Thymus (tissue), 11 donors: ENCODE measurements around the gene SYNJ1. TPM values are rescaled to one million over a fixed set of nuclear protein-coding genes. Genes with fewer than 3 reads are reported as not detected.
"Not testable (repeated sequence)": the region's sequence is repeated elsewhere in the genome, so short reads cannot be mapped to it uniquely, and the experiment has no call there.

ENCODE experiments used
- DNase-seq, 9 donors: peaks; one replicate each; pipeline ENCODE4 v3.0.0-alpha.2; 2013; ENCODE audit warnings: low spot score in 9 of 9, low read depth in 6 of 9, missing footprints in 1 of 9
- H3K27ac ChIP-seq, 2 donors: one replicate each; pipeline ENCODE4 v1.5.1; 2013; ENCODE audit warnings: control low read depth in 1 of 2, low read depth in 1 of 2, low read length in 1 of 2, mild to moderate bottlenecking in 1 of 2, moderate library complexity in 1 of 2
- H3K27me3 ChIP-seq, 2 donors: one replicate each; pipeline ENCODE4 v1.5.1; 2013; ENCODE audit warnings: low read length in 1 of 2; ENCODE audit not compliant: control insufficient read depth in 2 of 2, insufficient read depth in 1 of 2
- H3K36me3 ChIP-seq, 2 donors: one replicate each; pipeline ENCODE4 v1.5.1; 2013; ENCODE audit warnings: low read length in 1 of 2, mild to moderate bottlenecking in 1 of 2, moderate library complexity in 1 of 2; ENCODE audit not compliant: control insufficient read depth in 2 of 2, insufficient read depth in 2 of 2
- H3K4me1 ChIP-seq, 2 donors: one replicate each; pipeline ENCODE4 v1.5.1; 2013; ENCODE audit warnings: low read length in 2 of 2; ENCODE audit not compliant: control insufficient read depth in 2 of 2, insufficient read depth in 2 of 2
- H3K4me3 ChIP-seq, 2 donors: one replicate each; pipeline ENCODE4 v1.5.1; 2013; ENCODE audit warnings: low read length in 2 of 2, control low read depth in 1 of 2, mild to moderate bottlenecking in 1 of 2
- H3K9me3 ChIP-seq, 2 donors: one replicate each; pipeline ENCODE4 v1.5.1; 2013; ENCODE audit warnings: low read length in 1 of 2, mild to moderate bottlenecking in 1 of 2; ENCODE audit not compliant: control insufficient read depth in 2 of 2, insufficient read depth in 1 of 2
- WGBS: extraction: QIAGEN DNeasy Blood & Tissue Kit; methylation state at CpG from one replicate; pipeline ENCODE4 v1.1.7; 2013; 5-methylcytosine and 5-hydroxymethylcytosine counted together
- polyA plus RNA-seq: library from polyadenylated mRNA; stranded (reverse); fragments of 200-250 nt; gene quantifications from one replicate; pipeline ENCODE4 v1.2.3, GENCODE V29; 2013
- total RNA-seq: library from RNA; stranded (reverse); fragments of 120-200 nt; gene quantifications from one replicate; pipeline ENCODE4 v1.2.4, GENCODE V29; 2013
- donor health status: healthy.

Gene SYNJ1
- total and polyA plus RNA-seq, 2 donors, result 4.1 to 15.0 TPM

GRCh38 chr21:32710069-32710784 is 17.6 kb downstream of the SYNJ1 start:
- DNase-seq, result no peak
- 98% methylated on average over 4 of the region's 4 CpGs for WGBS
- H3K27ac ChIP-seq, result no peak overlapping the region
- no peaks in the 10 kb centered on the region for H3K9me3 ChIP-seq
- no peaks in the 10 kb centered on the region for H3K27me3 ChIP-seq
- no peaks in the 10 kb centered on the region for H3K36me3 ChIP-seq
- H3K4me1 ChIP-seq, result peaks cover 0 to 3% of the 10 kb centered on the region in 2 donors
- no peak overlapping the region for H3K4me3 ChIP-seq

GRCh38 chr21:32708069-32708468 is 19.7 kb downstream of the SYNJ1 start:
- peaks cover 0 to 3% of the 10 kb centered on the region in 2 donors for H3K4me1 ChIP-seq
- H3K27ac ChIP-seq, result no peak overlapping the region
- no peak overlapping the region for H3K4me3 ChIP-seq
- no peaks in the 10 kb centered on the region for H3K36me3 ChIP-seq
- peak in 1 of 9 donors; percentile 26 for DNase-seq
- no peaks in the 10 kb centered on the region for H3K9me3 ChIP-seq
- no peaks in the 10 kb centered on the region for H3K27me3 ChIP-seq
- WGBS, result 91% methylated on average over 6 of the region's 6 CpGs

GRCh38 chr21:32705901-32706300 is 21.9 kb downstream of the SYNJ1 start:
- Histone ChIP-seq H3K4me3 (no peak overlapping the region), H3K27me3 (no peaks in the 10 kb centered on the region), H3K27ac (no peak overlapping the region), H3K9me3 (no peaks in the 10 kb centered on the region), H3K36me3 (no peaks in the 10 kb centered on the region), H3K4me1 (no peaks in the 10 kb centered on the region)
- WGBS, result 94% methylated on average over 4 of the region's 4 CpGs
- no peak for DNase-seq

- Histone ChIP-seq H3K9me3 (no peaks in the 10 kb centered on the region), H3K27me3 (no peaks in the 10 kb centered on the region), H3K36me3 (no peaks in the 10 kb centered on the region), H3K4me1 (no peaks in the 10 kb centered on the region), H3K27ac (no peak overlapping the region), H3K4me3 (no peak overlapping the region)
- no peak for DNase-seq
- WGBS, result 98% methylated on average over 1 of the region's 1 CpG
These were observed 22.7 kb downstream of the SYNJ1 start for GRCh38 chr21:32705139-32705538.

GRCh38 chr21:32702702-32703101 is 25.1 kb downstream of the SYNJ1 start:
- Histone ChIP-seq H3K27me3 (no peaks in the 10 kb centered on the region), H3K36me3 (peaks cover 0 to 8% of the 10 kb centered on the region in 2 donors), H3K4me1 (no peaks in the 10 kb centered on the region), H3K27ac (no peak overlapping the region), H3K4me3 (no peak overlapping the region), H3K9me3 (no peaks in the 10 kb centered on the region)
- DNase-seq, result no peak
- 88% methylated on average over 4 of the region's 4 CpGs for WGBS

GRCh38 chr21:32698971-32699693 is 28.7 kb downstream of the SYNJ1 start:
- Histone ChIP-seq H3K4me1 (no peaks in the 10 kb centered on the region), H3K36me3 (peaks cover 0 to 8% of the 10 kb centered on the region in 2 donors), H3K27me3 (no peaks in the 10 kb centered on the region), H3K4me3 (no peak overlapping the region), H3K27ac (no peak overlapping the region), H3K9me3 (no peaks in the 10 kb centered on the region)
- no peak for DNase-seq
- 97% methylated on average over 8 of the region's 8 CpGs for WGBS

GRCh38 chr21:32698286-32698685 is 29.5 kb downstream of the SYNJ1 start:
- Histone ChIP-seq H3K27me3 (no peaks in the 10 kb centered on the region), H3K27ac (no peak overlapping the region), H3K4me3 (no peak overlapping the region), H3K9me3 (no peaks in the 10 kb centered on the region), H3K36me3 (peaks cover under 1 to 8% of the 10 kb centered on the region in 2 donors), H3K4me1 (no peaks in the 10 kb centered on the region)
- 96% methylated on average over 2 of the region's 2 CpGs for WGBS
- no peak for DNase-seq

- WGBS, result 98% methylated on average over 7 of the region's 7 CpGs
- not testable (repeated sequence) for H3K27ac ChIP-seq, H3K9me3 ChIP-seq, H3K27me3 ChIP-seq, H3K4me1 ChIP-seq, H3K4me3 ChIP-seq, DNase-seq
- H3K36me3 ChIP-seq, result peaks cover 8 to 12% of the 10 kb centered on the region in 2 donors
These were observed 32.3 kb downstream of the SYNJ1 start for GRCh38 chr21:32695482-32695881.

- Histone ChIP-seq H3K4me1 (no peaks in the 10 kb centered on the region), H3K9me3 (no peaks in the 10 kb centered on the region), H3K27ac (no peak overlapping the region), H3K36me3 (peaks cover 4 to 8% of the 10 kb centered on the region in 2 donors), H3K27me3 (no peaks in the 10 kb centered on the region), H3K4me3 (no peak overlapping the region)
- DNase-seq, result no peak
These were observed 34.2 kb downstream of the SYNJ1 start for GRCh38 chr21:32693581-32693980.
